ENCODE measurements around the gene IL6R. TPM values are rescaled to one million over a fixed set of nuclear protein-coding genes. Genes with fewer than 3 reads are reported as not detected.
"Not testable (repeated sequence)": the region's sequence is repeated elsewhere in the genome, so short reads cannot be mapped to it uniquely, and the experiment has no call there.

The IL6R gene
- total RNA-seq (2012; rRNA removed): 10.3 and 13.7 TPM in 2 replicates

- Histone ChIP-seq H3K4me3 (ENCODE audit: low read length) (peak within 1 kb of the TSS; percentile 81), H3K4me2 (ENCODE audit: low read length) (peak within 1 kb of the TSS; percentile 95), H3K9ac (ENCODE audit: low read depth, low read length) (peak within 1 kb of the TSS; percentile 89), H3K9me3 (replicated peaks; ENCODE audit: low read length) (no peaks in the 10 kb centered on the region), H3K27me3 (ENCODE audit: control insufficient read depth, insufficient read depth, low read length) (peaks cover 5% of the 10 kb centered on the region), H3K4me1 (ENCODE audit: control insufficient read depth, insufficient read depth, low read length) (peaks cover 35% of the 10 kb centered on the region), H3K36me3 (ENCODE audit: insufficient read depth, low read length) (no peaks in the 10 kb centered on the region)
Measured at GRCh38 chr1:154404984-154405746, at the start of gene IL6R. TSS of gene IL6R (plus strand) at chr1:154405343. CDS start at chr1:154405630, 287 bp downstream.

GRCh38 chr1:154358519-154358918 is 46.6 kb upstream of the IL6R start:
- H3K36me3 ChIP-seq (ENCODE audit: insufficient read depth, low read length): no peaks in the 10 kb centered on the region

GRCh38 chr1:154360288-154360687 is 44.9 kb upstream of the IL6R start:
- Histone ChIP-seq H3K27me3 (ENCODE audit: control insufficient read depth, insufficient read depth, low read length) (peaks cover 18% of the 10 kb centered on the region), H3K9ac (ENCODE audit: low read depth, low read length) (no peak overlapping the region), H3K4me2 (ENCODE audit: low read length) (no peak overlapping the region), H3K9me3 (replicated peaks; ENCODE audit: low read length) (no peaks in the 10 kb centered on the region), H3K36me3 (ENCODE audit: insufficient read depth, low read length) (no peaks in the 10 kb centered on the region), H3K4me1 (ENCODE audit: control insufficient read depth, insufficient read depth, low read length) (no peaks in the 10 kb centered on the region), H3K4me3 (ENCODE audit: low read length) (no peak overlapping the region)

More at GRCh38 chr1:154358519-154358918, 46.6 kb upstream of the IL6R start:
- Histone ChIP-seq H3K4me3 (ENCODE audit: low read length) (no peak overlapping the region), H3K4me2 (ENCODE audit: low read length) (no peak overlapping the region), H3K4me1 (ENCODE audit: control insufficient read depth, insufficient read depth, low read length) (peaks cover 3% of the 10 kb centered on the region), H3K9me3 (replicated peaks; ENCODE audit: low read length) (no peaks in the 10 kb centered on the region), H3K9ac (ENCODE audit: low read depth, low read length) (no peak overlapping the region), H3K27me3 (ENCODE audit: control insufficient read depth, insufficient read depth, low read length) (peaks cover 15% of the 10 kb centered on the region)

GRCh38 chr1:154360881-154361280 is 44.3 kb upstream of the IL6R start:
- not testable (repeated sequence) for H3K9ac ChIP-seq (ENCODE audit: low read depth, low read length); H3K4me2 ChIP-seq (ENCODE audit: low read length); H3K36me3 ChIP-seq (ENCODE audit: insufficient read depth, low read length); H3K4me3 ChIP-seq (ENCODE audit: low read length); H3K9me3 ChIP-seq (replicated peaks; ENCODE audit: low read length); H3K4me1 ChIP-seq (ENCODE audit: control insufficient read depth, insufficient read depth, low read length)
- H3K27me3 ChIP-seq (ENCODE audit: control insufficient read depth, insufficient read depth, low read length): peaks cover 18% of the 10 kb centered on the region

DNA sequence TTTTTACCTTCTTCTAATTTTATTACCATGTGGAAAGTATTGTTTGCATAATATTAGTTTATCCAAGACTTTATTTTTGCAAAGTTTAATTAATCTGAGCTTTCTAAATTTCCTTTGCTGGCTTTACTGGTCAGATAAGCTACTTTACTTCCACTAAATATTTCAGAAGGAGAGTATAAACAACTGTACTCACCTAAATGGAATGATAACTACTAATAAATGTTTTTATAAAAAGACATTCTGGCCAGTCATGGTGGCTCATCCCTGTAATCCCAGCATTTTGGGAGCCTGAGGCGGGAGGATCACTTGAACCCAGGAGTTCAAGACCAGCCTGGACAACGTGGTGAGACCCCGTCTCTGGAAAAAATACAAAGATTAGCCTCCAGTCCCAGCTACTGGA is 43.8 kb upstream of the IL6R start:
- no peak overlapping the region for H3K4me3 ChIP-seq (ENCODE audit: low read length)
- H3K9ac ChIP-seq (ENCODE audit: low read depth, low read length): no peak overlapping the region
- H3K27me3 ChIP-seq (ENCODE audit: control insufficient read depth, insufficient read depth, low read length): peaks cover 13% of the 10 kb centered on the region
- no peak overlapping the region for H3K4me2 ChIP-seq (ENCODE audit: low read length)
- H3K4me1 ChIP-seq (ENCODE audit: control insufficient read depth, insufficient read depth, low read length): no peaks in the 10 kb centered on the region
- H3K9me3 ChIP-seq (replicated peaks; ENCODE audit: low read length): no peaks in the 10 kb centered on the region
- no peaks in the 10 kb centered on the region for H3K36me3 ChIP-seq (ENCODE audit: insufficient read depth, low read length)

- Histone ChIP-seq H3K4me3 (ENCODE audit: low read length) (no peak overlapping the region), H3K4me1 (ENCODE audit: control insufficient read depth, insufficient read depth, low read length) (no peaks in the 10 kb centered on the region), H3K9ac (ENCODE audit: low read depth, low read length) (no peak overlapping the region), H3K27me3 (ENCODE audit: control insufficient read depth, insufficient read depth, low read length) (no peaks in the 10 kb centered on the region), H3K4me2 (ENCODE audit: low read length) (no peak overlapping the region), H3K9me3 (replicated peaks; ENCODE audit: low read length) (no peaks in the 10 kb centered on the region), H3K36me3 (ENCODE audit: insufficient read depth, low read length) (no peaks in the 10 kb centered on the region)
Measured at GRCh38 chr1:154371436-154371835, 33.7 kb upstream of the IL6R start.

DNA sequence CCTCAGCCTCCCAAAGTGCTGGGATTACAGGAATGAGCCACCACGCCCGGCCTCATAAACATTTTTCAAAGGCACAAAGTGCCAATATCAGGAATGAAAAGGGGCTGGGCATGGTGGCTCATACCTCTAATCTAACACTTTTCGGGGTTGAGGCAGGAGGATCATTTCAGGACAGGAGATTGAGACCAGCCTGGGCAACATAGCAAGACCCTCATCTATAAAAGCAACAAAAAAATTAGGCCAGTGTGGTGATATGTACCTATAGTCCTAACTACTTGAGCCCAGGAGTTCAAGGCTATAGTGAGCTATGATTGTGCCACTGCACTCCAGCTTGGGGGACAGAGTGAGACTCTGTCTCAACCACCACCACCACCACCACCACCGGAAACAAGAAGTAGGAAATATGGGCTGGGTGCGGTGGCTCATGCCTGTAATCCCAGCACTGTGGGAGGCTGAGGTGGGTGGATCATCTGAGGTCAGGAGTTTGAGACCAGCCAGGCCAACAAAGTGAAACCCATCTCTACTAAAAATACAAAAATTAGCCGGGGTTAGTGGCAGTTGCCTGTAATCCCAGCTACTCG is 31.3 kb upstream of the IL6R start:
- H3K9me3 ChIP-seq (replicated peaks; ENCODE audit: low read length); H3K36me3 ChIP-seq (ENCODE audit: insufficient read depth, low read length); H3K27me3 ChIP-seq (ENCODE audit: control insufficient read depth, insufficient read depth, low read length); H3K9ac ChIP-seq (ENCODE audit: low read depth, low read length); H3K4me1 ChIP-seq (ENCODE audit: control insufficient read depth, insufficient read depth, low read length); H3K4me2 ChIP-seq (ENCODE audit: low read length); H3K4me3 ChIP-seq (ENCODE audit: low read length): not testable (repeated sequence)

DNA sequence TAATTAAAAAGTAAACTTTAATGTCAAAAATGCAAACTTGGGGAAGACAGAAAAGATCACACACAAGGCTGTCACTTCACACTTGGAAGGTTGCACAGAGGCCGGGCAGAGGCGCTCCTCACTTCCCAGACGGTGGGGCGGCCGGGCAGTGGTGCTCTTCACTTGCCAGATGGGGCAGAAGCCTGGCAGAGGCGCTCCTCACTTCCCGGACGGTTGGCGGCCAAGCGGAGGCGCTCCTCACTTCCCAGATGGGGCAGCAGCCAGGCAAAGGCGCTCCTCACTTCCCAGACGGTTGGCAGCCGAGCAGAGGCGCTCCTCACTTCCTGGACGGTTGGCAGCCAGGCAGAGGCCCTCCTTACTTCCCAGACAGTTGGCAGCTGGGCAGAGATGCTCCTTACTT is 25.8 kb upstream of the IL6R start:
- H3K27me3 ChIP-seq (ENCODE audit: control insufficient read depth, insufficient read depth, low read length): peaks cover 7% of the 10 kb centered on the region
- no peaks in the 10 kb centered on the region for H3K4me1 ChIP-seq (ENCODE audit: control insufficient read depth, insufficient read depth, low read length)
- no peak overlapping the region for H3K9ac ChIP-seq (ENCODE audit: low read depth, low read length)
- no peaks in the 10 kb centered on the region for H3K9me3 ChIP-seq (replicated peaks; ENCODE audit: low read length)
- no peak overlapping the region for H3K4me2 ChIP-seq (ENCODE audit: low read length)
- H3K4me3 ChIP-seq (ENCODE audit: low read length): no peak overlapping the region
- H3K36me3 ChIP-seq (ENCODE audit: insufficient read depth, low read length): no peaks in the 10 kb centered on the region

DNA sequence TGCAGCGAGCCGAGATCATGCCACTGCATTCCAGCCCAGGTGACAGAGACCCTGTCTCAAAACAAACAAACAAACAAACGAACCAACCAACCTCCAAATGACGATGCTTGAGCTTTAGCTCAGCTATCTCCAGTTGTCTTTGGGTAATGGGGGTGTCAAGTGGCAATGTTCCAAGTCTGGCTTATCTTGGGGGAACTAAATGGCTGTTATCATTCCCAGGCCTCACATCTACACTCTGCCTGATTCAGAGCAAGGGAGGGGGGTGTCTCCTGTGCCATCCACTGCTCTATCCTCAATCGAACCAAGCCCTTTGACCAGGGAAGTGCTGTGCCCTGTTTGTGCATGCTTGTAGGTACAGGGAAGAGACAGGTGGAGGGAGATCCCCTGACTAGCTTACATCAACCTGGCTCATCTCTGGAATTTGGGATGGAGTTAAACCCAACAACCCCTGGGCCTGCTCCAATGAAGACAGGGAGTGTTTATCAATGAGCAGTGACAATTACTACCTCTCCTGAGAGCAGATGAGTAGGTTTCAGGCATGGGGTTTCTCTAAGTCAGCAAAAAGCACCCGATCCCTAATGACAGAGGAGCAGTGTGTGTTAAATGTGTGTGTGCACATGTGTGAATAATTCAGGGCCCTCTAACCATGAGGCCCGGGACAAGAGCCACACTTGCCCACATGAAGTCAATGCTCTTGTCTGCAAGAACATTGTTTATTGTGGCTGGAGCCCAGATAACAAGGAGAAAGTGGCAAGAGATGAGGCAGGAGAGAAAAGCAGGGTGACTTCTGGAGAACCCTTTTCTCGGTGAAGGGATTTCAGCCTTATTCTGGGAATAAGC is 20.3 kb upstream of the IL6R start:
- no peak overlapping the region for H3K9ac ChIP-seq (ENCODE audit: low read depth, low read length)
- H3K9me3 ChIP-seq (replicated peaks; ENCODE audit: low read length): no peaks in the 10 kb centered on the region
- no peaks in the 10 kb centered on the region for H3K4me1 ChIP-seq (ENCODE audit: control insufficient read depth, insufficient read depth, low read length)
- H3K4me2 ChIP-seq (ENCODE audit: low read length): no peak overlapping the region
- H3K27me3 ChIP-seq (ENCODE audit: control insufficient read depth, insufficient read depth, low read length): peaks cover 25% of the 10 kb centered on the region
- H3K36me3 ChIP-seq (ENCODE audit: insufficient read depth, low read length): no peaks in the 10 kb centered on the region
- H3K4me3 ChIP-seq (ENCODE audit: low read length): no peak overlapping the region

- Histone ChIP-seq H3K4me2 (ENCODE audit: low read length) (no peak overlapping the region), H3K4me3 (ENCODE audit: low read length) (no peak overlapping the region), H3K9me3 (replicated peaks; ENCODE audit: low read length) (no peaks in the 10 kb centered on the region), H3K4me1 (ENCODE audit: control insufficient read depth, insufficient read depth, low read length) (no peaks in the 10 kb centered on the region), H3K27me3 (ENCODE audit: control insufficient read depth, insufficient read depth, low read length) (peaks cover 33% of the 10 kb centered on the region), H3K9ac (ENCODE audit: low read depth, low read length) (no peak overlapping the region), H3K36me3 (ENCODE audit: insufficient read depth, low read length) (no peaks in the 10 kb centered on the region)
Measured at GRCh38 chr1:154386643-154387352, 18.3 kb upstream of the IL6R start.
